GM18517 (cell line): ENCODE results near the gene NR5A2.

Experiments
- ATAC-seq: cut with Tn5 transposase; IDR thresholded peaks from one replicate; pipeline ENCODE4 v1.9.1; 2021; ENCODE audit warnings: mild to moderate bottlenecking, moderate library complexity; ENCODE audit not compliant: unreplicated experiment

The NR5A2 gene

GRCh38 chr1:200035956-200036618, 8.6 kb downstream of the NR5A2 start:
- ATAC-seq, result no peak

DNA sequence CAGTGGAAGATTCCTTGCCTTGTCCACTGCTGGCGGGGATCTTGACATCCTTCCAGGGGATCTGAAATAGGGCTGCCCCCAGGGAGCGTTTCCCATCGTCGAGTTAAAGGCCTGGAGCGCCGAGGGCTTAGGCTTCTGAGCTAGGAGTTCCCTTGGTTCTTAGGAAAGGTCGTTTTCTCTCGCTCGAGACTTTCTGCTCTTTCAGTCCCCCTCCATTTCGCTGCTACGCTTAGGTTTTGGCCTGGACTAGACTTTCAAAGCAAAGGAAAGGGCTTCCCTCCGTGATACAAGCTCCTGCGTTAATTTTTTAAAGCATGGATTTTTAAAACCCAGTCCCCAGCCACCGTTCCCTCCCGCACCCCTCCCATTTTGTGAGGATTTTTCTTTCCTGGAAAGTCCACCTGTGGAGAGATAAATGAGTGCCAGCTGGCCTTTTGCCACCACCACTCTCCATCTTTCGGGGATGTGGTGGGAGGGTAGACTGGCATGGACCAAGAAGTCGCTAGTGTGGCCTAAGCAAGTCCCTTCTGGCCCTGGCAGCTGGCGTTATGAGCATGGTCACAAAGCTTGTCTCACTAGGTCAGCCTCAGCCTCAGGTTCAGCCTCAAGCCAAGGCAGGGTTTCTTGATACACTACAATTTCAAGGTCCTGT, 9.2 kb downstream of the NR5A2 start:
- ATAC-seq, result no peak

DNA sequence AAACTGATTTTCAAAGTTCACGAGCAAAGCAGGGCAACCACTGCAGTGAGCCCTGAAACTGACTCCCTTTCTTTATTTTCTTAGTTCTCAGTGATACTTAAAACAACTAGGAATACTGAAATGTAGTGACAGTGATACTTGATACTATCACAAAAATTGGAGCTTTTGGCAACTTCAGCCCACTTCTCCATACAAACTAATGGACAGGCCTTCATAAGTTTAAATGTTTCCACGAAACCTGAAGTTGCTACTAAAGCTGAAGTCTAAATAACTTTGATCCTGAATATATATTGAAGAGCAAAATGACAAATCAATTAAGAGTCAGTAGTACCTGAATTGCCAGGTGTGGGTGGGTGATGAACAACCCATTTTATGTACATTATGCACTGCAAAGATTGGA, 10.0 kb downstream of the NR5A2 start:
- no peak for ATAC-seq

DNA sequence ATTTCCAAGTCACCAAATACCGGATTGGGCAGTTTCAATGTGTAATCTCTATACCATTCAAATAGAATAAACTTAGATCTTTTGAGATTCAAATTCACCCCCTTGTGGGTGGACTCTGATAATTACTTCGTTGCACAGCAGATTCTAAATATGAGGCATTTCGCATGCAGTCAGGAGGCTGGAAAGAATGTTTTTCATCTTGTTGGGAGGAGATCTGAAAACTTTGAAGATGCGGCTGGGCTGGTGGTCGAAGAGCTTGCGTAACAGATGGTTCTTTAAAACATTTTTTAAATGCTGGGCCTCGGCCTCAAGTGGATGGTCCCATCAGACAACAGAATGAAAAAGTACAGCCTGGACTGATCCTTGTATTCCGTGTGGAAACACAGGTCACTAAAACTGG, 10.4 kb downstream of the NR5A2 start:
- no peak for ATAC-seq

GRCh38 chr1:200038325-200038980, 10.9 kb downstream of the NR5A2 start:
- ATAC-seq, result no peak

DNA sequence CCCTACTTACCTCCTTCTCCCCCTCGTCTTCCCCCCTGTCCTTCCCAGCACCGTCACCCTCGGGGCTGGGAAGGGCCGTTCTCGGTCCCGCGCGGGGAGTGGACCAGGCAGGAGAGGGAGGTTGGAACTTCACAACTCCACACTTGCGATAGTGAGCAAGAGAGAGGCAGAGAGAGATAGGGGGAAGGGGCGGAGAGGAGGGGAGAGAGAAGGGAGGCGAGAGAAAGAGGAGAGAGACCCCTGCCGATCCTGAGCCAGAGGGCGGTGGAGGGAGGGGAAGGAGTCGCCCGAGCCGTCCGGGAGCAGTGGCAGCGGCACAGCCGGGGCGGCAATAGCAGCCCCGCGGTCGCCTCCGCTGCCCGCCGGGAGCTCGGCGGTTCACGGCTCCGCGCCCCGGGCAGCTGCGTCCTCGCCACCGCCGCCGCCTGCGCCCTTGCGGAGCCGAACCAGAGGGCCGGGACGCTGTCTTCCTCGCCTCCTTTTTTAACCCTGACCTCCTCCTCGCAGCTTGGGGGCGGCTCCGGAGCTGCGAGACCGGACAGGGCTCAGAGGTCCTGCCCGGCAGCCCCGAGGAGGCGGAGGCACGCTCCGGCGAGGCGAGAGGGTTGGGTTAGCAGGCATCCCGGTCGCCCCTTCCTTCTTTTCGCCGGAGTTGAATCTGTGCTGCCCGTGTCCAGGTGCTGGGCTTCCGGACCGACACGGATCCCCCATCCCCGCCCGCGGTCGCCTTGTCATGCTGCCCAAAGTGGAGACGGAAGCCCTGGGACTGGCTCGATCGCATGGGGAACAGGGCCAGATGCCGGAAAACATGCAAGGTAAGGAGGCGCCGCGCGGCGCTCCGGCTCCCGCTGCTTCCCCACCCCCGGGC, 11.7 kb downstream of the NR5A2 start:
- no peak for ATAC-seq

- no peak for ATAC-seq
These were observed 12.5 kb downstream of the NR5A2 start for GRCh38 chr1:200039849-200040474.

DNA sequence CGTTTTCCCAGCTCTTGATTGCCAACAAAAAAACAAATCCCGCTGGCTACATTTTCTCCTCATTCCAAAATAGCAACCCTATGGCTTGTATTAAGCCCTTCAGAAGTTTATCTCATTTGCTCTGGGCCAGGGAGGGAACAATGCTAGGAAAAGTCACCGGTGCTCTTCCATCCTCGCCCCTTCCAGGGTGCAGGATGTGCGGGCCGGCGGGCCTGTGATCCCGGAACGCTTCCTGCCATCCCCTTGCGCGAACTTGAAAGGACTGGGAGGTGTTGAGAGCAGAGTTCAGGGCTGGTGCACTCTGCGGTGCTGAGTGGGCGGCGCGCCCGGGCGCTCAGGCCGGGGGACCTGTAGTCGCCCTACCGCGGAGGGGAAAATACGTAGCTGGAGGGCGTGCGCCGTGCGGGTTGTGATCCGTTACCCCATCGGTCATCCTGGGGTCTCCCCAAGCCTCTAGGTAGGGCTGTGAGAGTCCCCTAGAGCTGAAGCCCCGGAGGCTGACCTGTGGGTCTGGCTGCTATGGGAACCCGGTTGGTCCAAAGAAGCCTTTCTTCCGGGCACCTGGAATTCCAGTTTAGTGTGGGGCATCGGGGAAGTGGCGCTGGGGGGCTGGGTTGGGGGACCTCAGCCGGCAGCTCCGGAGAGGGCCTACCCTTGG, 13.1 kb downstream of the NR5A2 start:
- ATAC-seq, result no peak

GRCh38 chr1:200041337-200042118, 14.0 kb downstream of the NR5A2 start:
- no peak for ATAC-seq

DNA sequence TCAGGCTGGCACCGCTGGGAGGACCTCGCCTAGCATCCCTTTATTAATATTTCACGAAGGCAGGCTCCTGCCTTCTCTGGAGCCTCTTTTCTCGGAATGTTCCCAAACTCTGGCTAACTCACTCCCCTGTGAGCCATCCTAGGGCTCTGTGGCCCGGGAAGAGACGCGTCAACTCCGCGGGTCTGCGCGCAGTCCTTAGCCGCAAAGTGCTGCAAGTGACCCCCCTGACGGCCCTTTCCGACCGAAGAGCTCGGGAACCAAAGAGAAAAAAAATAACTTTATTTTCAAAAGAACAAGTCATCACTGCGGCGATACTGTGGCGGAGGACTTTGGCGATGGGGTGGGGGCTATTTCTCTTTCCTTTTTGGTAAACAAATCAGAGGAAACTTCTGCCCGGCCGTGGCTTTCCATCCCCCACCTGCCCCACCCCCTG, 14.6 kb downstream of the NR5A2 start:
- no peak for ATAC-seq

DNA sequence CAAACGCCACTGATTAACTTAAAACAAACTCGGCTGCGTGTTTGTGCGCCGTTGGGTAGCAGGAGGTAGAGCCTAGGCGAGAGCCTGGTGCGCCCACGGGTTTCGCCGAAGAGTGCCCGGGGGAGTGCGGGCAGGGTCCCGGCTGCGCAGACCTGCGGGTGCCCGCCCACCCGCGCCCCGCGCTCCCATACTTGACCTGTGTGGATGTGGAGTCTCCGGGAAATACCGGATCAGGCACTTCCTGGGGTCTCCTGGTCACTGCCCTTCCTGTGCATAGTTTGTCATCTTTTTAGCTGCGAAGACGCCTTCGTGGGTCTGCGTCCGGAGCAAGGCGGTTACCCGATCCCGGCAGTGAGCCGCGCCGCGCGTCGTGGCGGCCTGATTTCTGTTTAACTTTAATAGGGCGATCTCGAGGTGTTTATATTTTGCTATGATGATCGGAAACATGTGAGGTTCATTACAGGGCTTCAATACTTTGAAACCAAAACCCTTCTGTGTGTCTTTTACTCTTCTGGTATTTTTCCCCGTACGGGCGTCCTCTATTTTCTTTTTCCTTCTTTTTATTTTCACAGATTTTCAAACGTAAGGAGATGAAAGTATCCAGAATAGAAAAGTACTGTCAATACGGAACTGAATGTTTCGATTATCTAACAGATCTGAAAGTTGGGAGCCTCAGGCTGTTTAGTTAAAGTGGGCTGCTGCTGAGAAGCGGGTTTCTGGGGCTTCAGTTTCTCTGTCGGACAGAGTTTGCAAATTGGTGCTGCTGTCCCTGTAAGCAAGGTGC, 15.2 kb downstream of the NR5A2 start:
- ATAC-seq, result no peak

GRCh38 chr1:200043336-200043668, 15.8 kb downstream of the NR5A2 start:
- no peak for ATAC-seq

- no peak for ATAC-seq
These were observed 18.6 kb downstream of the NR5A2 start for GRCh38 chr1:200046115-200046514.

GRCh38 chr1:200048244-200048643, 20.7 kb downstream of the NR5A2 start:
- no peak for ATAC-seq

DNA sequence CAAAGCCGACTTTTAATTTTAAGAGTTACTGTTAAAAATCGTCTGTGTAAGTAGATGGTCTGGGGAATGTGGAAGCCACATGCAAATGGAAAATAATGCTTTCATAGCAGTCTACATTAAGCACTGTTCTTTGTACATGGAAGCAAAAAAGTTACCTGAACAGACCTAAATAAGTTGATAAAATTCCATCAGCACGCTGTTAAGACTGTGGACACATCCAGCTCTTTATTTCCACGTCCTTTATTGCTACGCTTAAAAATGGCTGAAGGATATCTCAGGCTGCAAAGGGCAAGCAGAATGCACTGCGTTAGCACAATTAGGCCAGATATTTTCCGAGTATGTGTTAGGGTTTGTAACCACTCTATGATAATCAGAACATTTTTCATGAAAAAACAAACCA, 22.3 kb downstream of the NR5A2 start:
- no peak for ATAC-seq

- ATAC-seq, result no peak
These were observed 24.1 kb downstream of the NR5A2 start for GRCh38 chr1:200051620-200052019.

DNA sequence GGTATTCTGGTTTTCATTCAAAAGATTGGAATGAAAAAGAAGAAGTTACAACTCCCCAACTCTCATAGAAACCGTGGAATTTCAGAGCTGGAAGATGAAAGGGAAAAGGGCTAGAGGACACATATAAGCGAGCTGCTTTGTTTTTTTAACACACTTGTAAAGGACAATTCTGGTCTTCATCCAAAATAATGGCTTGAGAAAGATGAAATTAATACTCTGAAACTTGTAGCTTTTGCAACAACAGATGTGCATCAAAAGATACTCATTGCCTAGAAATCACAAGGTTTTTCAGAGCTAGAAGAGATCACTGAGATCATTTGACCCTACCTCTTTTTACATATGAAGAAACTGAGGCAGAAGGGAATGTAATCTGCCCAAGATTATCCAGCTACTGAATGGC, 25.6 kb downstream of the NR5A2 start:
- no peak for ATAC-seq

DNA sequence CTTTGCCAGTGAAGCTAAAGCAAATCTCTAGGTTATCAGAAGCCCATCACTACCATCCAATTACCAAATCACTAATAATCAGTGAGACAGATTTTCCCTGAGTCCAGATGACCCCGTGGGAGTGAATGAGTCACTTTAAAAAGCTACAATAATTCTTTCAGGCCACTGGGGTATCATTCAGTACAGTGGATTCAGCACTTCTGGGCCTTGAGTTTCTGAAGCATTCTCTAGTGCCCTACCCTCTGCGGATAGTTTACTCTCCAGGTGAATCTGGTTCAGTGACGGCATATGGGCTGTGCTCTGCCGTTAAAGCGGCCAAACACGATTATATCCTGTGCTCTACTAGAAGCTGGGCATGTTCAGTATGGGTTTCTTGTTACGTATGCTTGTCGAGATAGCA, 26.1 kb downstream of the NR5A2 start:
- ATAC-seq, result no peak

- ATAC-seq, result no peak
These were observed 30.8 kb downstream of the NR5A2 start for GRCh38 chr1:200058341-200058740.
